CD4-positive, alpha-beta T cell treated with Interleukin-15 for 4 hours (primary cell): ENCODE results near the gene PACC1.
"Not testable (repeated sequence)": the region's sequence is repeated elsewhere in the genome, so short reads cannot be mapped to it uniquely, and the experiment has no call there.

ENCODE experiments used
- DNase-seq: peaks from one replicate; pipeline ENCODE4 v3.0.0-alpha.2; 2020; ENCODE audit warnings: low spot score

Gene PACC1

GRCh38 chr1:212395678-212396437, 18.8 kb downstream of the PACC1 start:
- not testable (repeated sequence) for DNase-seq

- DNase-seq: no peak
Measured at GRCh38 chr1:212388985-212389716, 25.5 kb downstream of the PACC1 start.

- DNase-seq: no peak
Measured at GRCh38 chr1:212386029-212386428, 28.7 kb downstream of the PACC1 start.

GRCh38 chr1:212381397-212382035, 33.2 kb downstream of the PACC1 start:
- no peak for DNase-seq

- no peak for DNase-seq
Measured at GRCh38 chr1:212379366-212379765, 35.3 kb downstream of the PACC1 start.

- DNase-seq: no peak
Measured at GRCh38 chr1:212377644-212378043, 37.0 kb downstream of the PACC1 start.

- no peak for DNase-seq
Measured at GRCh38 chr1:212375986-212376385, 38.7 kb downstream of the PACC1 start.

- DNase-seq: peak; percentile 66
Measured at GRCh38 chr1:212368073-212368484, 46.6 kb downstream of the PACC1 start.

GRCh38 chr1:212367474-212368072, 47.1 kb downstream of the PACC1 start:
- DNase-seq: no peak

- DNase-seq: no peak
Measured at GRCh38 chr1:212366901-212367300, 47.8 kb downstream of the PACC1 start.

- no peak for DNase-seq
Measured at GRCh38 chr1:212364985-212365384, 49.7 kb downstream of the PACC1 start.

GRCh38 chr1:212359794-212360479, 54.7 kb downstream of the PACC1 start:
- no peak for DNase-seq

GRCh38 chr1:212355230-212355969, 59.3 kb downstream of the PACC1 start:
- no peak for DNase-seq

GRCh38 chr1:212354464-212354863, 60.2 kb downstream of the PACC1 start:
- no peak for DNase-seq

GRCh38 chr1:212353181-212353580, 61.5 kb downstream of the PACC1 start:
- DNase-seq: no peak

- no peak for DNase-seq
Measured at GRCh38 chr1:212351588-212352362, 62.9 kb downstream of the PACC1 start.

- DNase-seq: no peak
Measured at GRCh38 chr1:212346601-212347000, 68.1 kb downstream of the PACC1 start.

GRCh38 chr1:212344905-212345304, 69.8 kb downstream of the PACC1 start:
- no peak for DNase-seq

- DNase-seq: no peak
Measured at GRCh38 chr1:212341090-212341489, 73.6 kb downstream of the PACC1 start.

- no peak for DNase-seq
Measured at GRCh38 chr1:212329105-212329504, 85.6 kb downstream of the PACC1 start.
